Measurements from ENCODE around the gene FAF1.

Gene FAF1

GRCh38 chr1:50418600-50419109, 541.4 kb downstream of the FAF1 start:
- peaks cover 83% of the 10 kb centered on the region for H3K27me3 ChIP-seq (ENCODE audit: low read depth, low read length)
- H3K36me3 ChIP-seq (ENCODE audit: control insufficient read depth in 1 of 2, insufficient read depth in 2 of 2, low read length in 2 of 2): no peaks in the 10 kb centered on the region
- no peak overlapping the region for H3K27ac ChIP-seq (ENCODE audit: low read length)
- peaks cover 0 to 62% of the 10 kb centered on the region in 2 donors for H3K4me1 ChIP-seq (ENCODE audit: control insufficient read depth in 1 of 2, insufficient read depth in 2 of 2, low read length in 2 of 2)
- no peaks in the 10 kb centered on the region for H3K9me3 ChIP-seq (ENCODE audit: control insufficient read depth in 1 of 2, low read length in 2 of 2)
- peak overlapping the region in 1 of 2 donors; percentile 64 for H3K4me3 ChIP-seq (ENCODE audit: low read depth in 1 of 2, low read length in 2 of 2)

- Histone ChIP-seq H3K27ac (ENCODE audit: low read length) (no peak overlapping the region), H3K4me1 (ENCODE audit: control insufficient read depth in 1 of 2, insufficient read depth in 2 of 2, low read length in 2 of 2) (peaks cover 0 to 56% of the 10 kb centered on the region in 2 donors), H3K36me3 (ENCODE audit: control insufficient read depth in 1 of 2, insufficient read depth in 2 of 2, low read length in 2 of 2) (no peaks in the 10 kb centered on the region), H3K27me3 (ENCODE audit: low read depth, low read length) (peaks cover 77% of the 10 kb centered on the region), H3K4me3 (ENCODE audit: low read depth in 1 of 2, low read length in 2 of 2) (peak overlapping the region in 1 of 2 donors; percentile 64), H3K9me3 (ENCODE audit: control insufficient read depth in 1 of 2, low read length in 2 of 2) (peaks cover 0 to 2% of the 10 kb centered on the region in 2 donors)
These were observed 542.0 kb downstream of the FAF1 start for GRCh38 chr1:50417946-50418599.

GRCh38 chr1:50417507-50417906, 542.6 kb downstream of the FAF1 start:
- Histone ChIP-seq H3K4me3 (ENCODE audit: low read depth in 1 of 2, low read length in 2 of 2) (no peak overlapping the region), H3K27me3 (ENCODE audit: low read depth, low read length) (peaks cover 72% of the 10 kb centered on the region), H3K36me3 (ENCODE audit: control insufficient read depth in 1 of 2, insufficient read depth in 2 of 2, low read length in 2 of 2) (no peaks in the 10 kb centered on the region), H3K27ac (ENCODE audit: low read length) (no peak overlapping the region), H3K4me1 (ENCODE audit: control insufficient read depth in 1 of 2, insufficient read depth in 2 of 2, low read length in 2 of 2) (peaks cover 0 to 51% of the 10 kb centered on the region in 2 donors), H3K9me3 (ENCODE audit: control insufficient read depth in 1 of 2, low read length in 2 of 2) (peaks cover under 1 to 6% of the 10 kb centered on the region in 2 donors)

GRCh38 chr1:50416553-50417453, 543.3 kb downstream of the FAF1 start:
- H3K36me3 ChIP-seq (ENCODE audit: control insufficient read depth in 1 of 2, insufficient read depth in 2 of 2, low read length in 2 of 2): no peaks in the 10 kb centered on the region
- peaks cover 3 to 6% of the 10 kb centered on the region in 2 donors for H3K9me3 ChIP-seq (ENCODE audit: control insufficient read depth in 1 of 2, low read length in 2 of 2)
- peaks cover 65% of the 10 kb centered on the region for H3K27me3 ChIP-seq (ENCODE audit: low read depth, low read length)
- H3K4me1 ChIP-seq (ENCODE audit: control insufficient read depth in 1 of 2, insufficient read depth in 2 of 2, low read length in 2 of 2): peaks cover 0 to 48% of the 10 kb centered on the region in 2 donors
- no peak overlapping the region for H3K4me3 ChIP-seq (ENCODE audit: low read depth in 1 of 2, low read length in 2 of 2)
- H3K27ac ChIP-seq (ENCODE audit: low read length): no peak overlapping the region

GRCh38 chr1:50416150-50416527, 543.9 kb downstream of the FAF1 start:
- Histone ChIP-seq H3K27ac (ENCODE audit: low read length) (no peak overlapping the region), H3K9me3 (ENCODE audit: control insufficient read depth in 1 of 2, low read length in 2 of 2) (peaks cover 3 to 6% of the 10 kb centered on the region in 2 donors), H3K4me1 (ENCODE audit: control insufficient read depth in 1 of 2, insufficient read depth in 2 of 2, low read length in 2 of 2) (peaks cover 0 to 46% of the 10 kb centered on the region in 2 donors), H3K27me3 (ENCODE audit: low read depth, low read length) (peaks cover 60% of the 10 kb centered on the region), H3K4me3 (ENCODE audit: low read depth in 1 of 2, low read length in 2 of 2) (no peak overlapping the region), H3K36me3 (ENCODE audit: control insufficient read depth in 1 of 2, insufficient read depth in 2 of 2, low read length in 2 of 2) (no peaks in the 10 kb centered on the region)

- Histone ChIP-seq H3K36me3 (ENCODE audit: control insufficient read depth in 1 of 2, insufficient read depth in 2 of 2, low read length in 2 of 2) (no peaks in the 10 kb centered on the region), H3K4me3 (ENCODE audit: low read depth in 1 of 2, low read length in 2 of 2) (no peak overlapping the region), H3K9me3 (ENCODE audit: control insufficient read depth in 1 of 2, low read length in 2 of 2) (peaks cover 3 to 6% of the 10 kb centered on the region in 2 donors), H3K4me1 (ENCODE audit: control insufficient read depth in 1 of 2, insufficient read depth in 2 of 2, low read length in 2 of 2) (peaks cover 0 to 40% of the 10 kb centered on the region in 2 donors), H3K27me3 (ENCODE audit: low read depth, low read length) (peaks cover 54% of the 10 kb centered on the region), H3K27ac (ENCODE audit: low read length) (no peak overlapping the region)
These were observed 544.6 kb downstream of the FAF1 start for GRCh38 chr1:50415235-50416149.

DNA sequence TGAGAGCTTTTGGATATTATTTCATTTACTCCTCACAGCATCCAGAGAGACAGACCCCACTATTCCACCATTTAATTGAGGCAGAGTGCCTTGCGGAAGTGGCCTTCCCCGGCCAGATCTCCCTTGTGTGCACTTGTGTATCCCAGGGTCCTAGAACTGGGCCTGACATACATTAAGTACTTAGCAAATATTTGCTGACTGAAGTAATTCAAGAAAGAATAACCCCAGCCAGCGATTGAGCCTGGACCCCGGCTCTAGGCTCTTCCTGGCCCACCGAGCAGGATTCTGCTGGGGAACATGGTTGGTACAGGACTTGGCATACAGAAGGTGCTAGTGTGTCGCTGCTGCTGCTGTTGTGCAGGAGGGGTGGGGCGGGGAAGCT, 545.2 kb downstream of the FAF1 start:
- Histone ChIP-seq H3K4me1 (ENCODE audit: control insufficient read depth in 1 of 2, insufficient read depth in 2 of 2, low read length in 2 of 2) (peaks cover 0 to 37% of the 10 kb centered on the region in 2 donors), H3K27me3 (ENCODE audit: low read depth, low read length) (peaks cover 48% of the 10 kb centered on the region)

DNA sequence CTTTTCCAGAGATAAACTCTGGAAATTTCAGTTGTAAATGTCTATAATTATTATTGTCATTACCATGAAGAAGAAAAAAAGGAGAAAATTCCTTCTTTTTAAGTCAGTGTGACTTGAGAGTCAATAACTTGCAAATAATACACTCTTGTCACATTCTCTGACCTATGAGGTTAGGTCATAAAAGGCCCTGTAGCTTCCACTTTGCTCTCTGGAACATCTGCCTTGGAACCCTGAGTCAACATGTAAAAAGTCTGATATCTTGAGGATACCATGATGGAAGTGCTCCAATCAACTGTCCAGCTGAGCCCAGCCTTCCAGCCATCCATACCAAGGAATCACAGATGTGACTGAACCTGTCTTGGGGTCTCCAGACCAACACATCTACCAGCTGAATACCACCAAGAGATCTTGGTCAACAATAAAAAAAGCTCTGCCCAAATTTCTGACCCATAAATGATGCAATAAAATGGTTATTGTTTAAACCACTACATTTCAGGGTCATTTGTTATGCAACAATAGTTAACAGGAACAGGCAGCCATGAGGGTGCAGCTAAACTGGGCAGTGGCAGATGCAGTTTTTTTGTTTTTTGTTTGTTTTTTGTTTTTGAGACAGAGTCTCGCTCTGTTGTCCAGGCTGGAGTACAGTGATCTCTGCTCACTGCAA, 547.1 kb downstream of the FAF1 start:
- no peak overlapping the region for H3K4me3 ChIP-seq (ENCODE audit: low read depth in 1 of 2, low read length in 2 of 2)
- H3K9me3 ChIP-seq (ENCODE audit: control insufficient read depth in 1 of 2, low read length in 2 of 2): peaks cover 3 to 15% of the 10 kb centered on the region in 2 donors
- peaks cover 0 to 21% of the 10 kb centered on the region in 2 donors for H3K4me1 ChIP-seq (ENCODE audit: control insufficient read depth in 1 of 2, insufficient read depth in 2 of 2, low read length in 2 of 2)
- H3K27ac ChIP-seq (ENCODE audit: low read length): no peak overlapping the region
- H3K36me3 ChIP-seq (ENCODE audit: control insufficient read depth in 1 of 2, insufficient read depth in 2 of 2, low read length in 2 of 2): no peaks in the 10 kb centered on the region
- peaks cover 35% of the 10 kb centered on the region for H3K27me3 ChIP-seq (ENCODE audit: low read depth, low read length)

More for the DNA sequence above, 545.2 kb downstream of the FAF1 start:
- no peaks in the 10 kb centered on the region for H3K36me3 ChIP-seq (ENCODE audit: control insufficient read depth in 1 of 2, insufficient read depth in 2 of 2, low read length in 2 of 2)
- peaks cover 3 to 10% of the 10 kb centered on the region in 2 donors for H3K9me3 ChIP-seq (ENCODE audit: control insufficient read depth in 1 of 2, low read length in 2 of 2)
- no peak overlapping the region for H3K27ac ChIP-seq (ENCODE audit: low read length)
- no peak overlapping the region for H3K4me3 ChIP-seq (ENCODE audit: low read depth in 1 of 2, low read length in 2 of 2)

DNA sequence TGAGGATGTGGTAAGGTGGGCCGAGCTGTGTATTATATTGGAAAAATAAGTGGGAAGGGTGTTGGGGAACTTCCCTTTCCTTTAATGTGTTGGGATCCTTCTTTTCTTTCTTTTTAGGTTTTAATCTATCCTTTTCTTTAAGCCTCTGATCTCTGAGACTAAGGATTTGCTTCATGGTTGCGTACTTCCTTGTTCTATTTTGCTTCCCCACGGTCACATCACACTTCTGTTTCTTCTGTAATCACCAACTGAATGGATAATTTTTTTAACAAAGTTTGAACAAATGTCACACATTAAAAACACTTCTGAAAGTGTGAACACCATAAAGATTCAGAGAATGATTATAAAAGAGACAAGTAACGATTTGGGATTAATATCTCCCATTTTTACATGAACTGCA, 554.3 kb downstream of the FAF1 start:
- H3K27me3 ChIP-seq (ENCODE audit: low read depth, low read length): no peaks in the 10 kb centered on the region
- H3K4me3 ChIP-seq (ENCODE audit: low read depth in 1 of 2, low read length in 2 of 2): no peak overlapping the region

DNA sequence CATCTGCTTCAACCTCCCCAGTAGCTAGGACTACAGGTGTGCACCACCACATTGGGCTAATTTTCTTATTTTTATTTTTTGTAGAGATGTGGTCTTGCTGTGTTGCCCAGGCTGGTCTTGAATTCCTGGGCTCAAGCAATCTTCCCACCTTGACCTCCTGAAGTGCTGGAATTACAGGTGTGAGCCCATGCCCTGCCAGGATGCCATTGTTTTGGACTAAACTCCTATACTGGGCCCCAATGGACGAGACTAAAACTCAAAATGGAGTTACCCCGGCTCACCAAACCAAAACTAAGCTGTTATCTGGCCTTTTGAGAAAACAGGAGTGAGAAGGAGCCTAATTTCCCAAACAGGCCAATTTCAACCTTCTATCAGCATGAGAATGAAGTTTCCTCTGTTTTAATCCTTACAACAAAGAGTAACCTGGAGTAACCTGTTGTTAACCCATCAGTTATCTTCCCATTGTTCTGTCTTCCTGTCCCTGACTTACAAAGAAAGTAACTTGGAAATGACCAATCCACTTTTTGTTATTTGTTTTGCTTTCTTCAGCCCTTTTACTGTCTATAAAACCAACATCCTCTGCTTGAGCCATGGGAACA, 566.4 kb downstream of the FAF1 start:
- Histone ChIP-seq H3K36me3 (ENCODE audit: control insufficient read depth in 1 of 2, insufficient read depth in 2 of 2, low read length in 2 of 2) (no peaks in the 10 kb centered on the region), H3K9me3 (ENCODE audit: control insufficient read depth in 1 of 2, low read length in 2 of 2) (peaks cover 0 to 5% of the 10 kb centered on the region in 2 donors), H3K4me3 (ENCODE audit: low read depth in 1 of 2, low read length in 2 of 2) (no peak overlapping the region), H3K27me3 (ENCODE audit: low read depth, low read length) (no peaks in the 10 kb centered on the region), H3K27ac (ENCODE audit: low read length) (no peak overlapping the region), H3K4me1 (ENCODE audit: control insufficient read depth in 1 of 2, insufficient read depth in 2 of 2, low read length in 2 of 2) (no peaks in the 10 kb centered on the region)

More for the DNA sequence above, 554.3 kb downstream of the FAF1 start:
- no peaks in the 10 kb centered on the region for H3K36me3 ChIP-seq (ENCODE audit: control insufficient read depth in 1 of 2, insufficient read depth in 2 of 2, low read length in 2 of 2)
- peaks cover 4 to 12% of the 10 kb centered on the region in 2 donors for H3K9me3 ChIP-seq (ENCODE audit: control insufficient read depth in 1 of 2, low read length in 2 of 2)
- no peaks in the 10 kb centered on the region for H3K4me1 ChIP-seq (ENCODE audit: control insufficient read depth in 1 of 2, insufficient read depth in 2 of 2, low read length in 2 of 2)
- H3K27ac ChIP-seq (ENCODE audit: low read length): no peak overlapping the region
